ENCODE results near the gene ZNF512. TPM values are rescaled to one million over a fixed set of nuclear protein-coding genes. Genes with fewer than 3 reads are reported as not detected.

The ZNF512 gene
- total RNA-seq, 1 donor: 32.2 TPM

- no peak for TF ChIP-seq CTCF (IDR thresholded peaks at IDR 0.05; ENCODE audit: insufficient read depth, low read length)
- H3K4me3 ChIP-seq (ENCODE audit: low read depth, low read length): no peak overlapping the region
- no peak for DNase-seq (ENCODE audit: low read depth)
Measured at GRCh38 chr2:27652790-27653189, 69.9 kb downstream of the ZNF512 start.

GRCh38 chr2:27653397-27653796 is 70.6 kb downstream of the ZNF512 start:
- H3K4me3 ChIP-seq (ENCODE audit: low read depth, low read length): no peak overlapping the region
- TF ChIP-seq CTCF (IDR thresholded peaks at IDR 0.05; ENCODE audit: insufficient read depth, low read length): no peak
- DNase-seq (ENCODE audit: low read depth): no peak

DNA sequence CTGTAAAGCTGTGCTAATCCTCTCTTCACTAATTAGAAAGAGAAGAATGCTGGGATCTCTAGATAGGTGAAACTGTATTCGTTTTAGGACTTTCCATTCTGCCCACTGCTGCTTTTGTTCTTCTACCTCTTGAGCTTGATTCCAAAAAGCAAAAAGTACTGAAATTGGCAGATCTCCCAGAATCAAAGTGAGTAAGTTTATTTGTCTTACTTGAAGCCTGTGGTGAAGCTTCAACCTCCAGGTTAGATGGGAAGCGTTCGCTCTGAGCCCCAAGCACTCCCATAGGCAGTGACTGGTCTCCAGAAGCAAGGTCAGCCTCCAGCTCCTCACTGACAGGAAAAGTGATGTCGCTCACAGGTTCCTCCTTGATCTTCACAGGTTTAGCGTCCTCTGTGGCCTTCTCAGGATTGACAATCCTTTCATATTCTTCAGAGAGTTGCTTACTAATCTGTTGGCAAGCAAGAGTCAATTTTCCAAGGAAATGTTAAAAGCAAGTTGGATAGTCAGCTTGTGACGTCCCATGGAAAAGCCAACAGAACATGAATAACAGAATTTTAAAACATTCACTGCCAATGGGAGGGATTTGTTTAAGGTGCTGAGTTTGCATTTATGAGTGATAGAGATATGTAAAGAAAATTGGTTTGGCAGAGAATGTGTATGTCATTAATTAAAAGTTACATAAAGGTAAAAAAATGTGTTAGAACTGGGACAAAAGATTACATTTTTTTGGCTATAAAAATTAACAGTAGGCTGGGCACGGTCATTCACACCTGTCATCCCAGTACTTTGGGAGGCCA is 72.5 kb downstream of the ZNF512 start:
- no peak for TF ChIP-seq CTCF (IDR thresholded peaks at IDR 0.05; ENCODE audit: insufficient read depth, low read length)
- DNase-seq (ENCODE audit: low read depth): peak; percentile 70
- H3K4me3 ChIP-seq (ENCODE audit: low read depth, low read length): no peak overlapping the region

DNA sequence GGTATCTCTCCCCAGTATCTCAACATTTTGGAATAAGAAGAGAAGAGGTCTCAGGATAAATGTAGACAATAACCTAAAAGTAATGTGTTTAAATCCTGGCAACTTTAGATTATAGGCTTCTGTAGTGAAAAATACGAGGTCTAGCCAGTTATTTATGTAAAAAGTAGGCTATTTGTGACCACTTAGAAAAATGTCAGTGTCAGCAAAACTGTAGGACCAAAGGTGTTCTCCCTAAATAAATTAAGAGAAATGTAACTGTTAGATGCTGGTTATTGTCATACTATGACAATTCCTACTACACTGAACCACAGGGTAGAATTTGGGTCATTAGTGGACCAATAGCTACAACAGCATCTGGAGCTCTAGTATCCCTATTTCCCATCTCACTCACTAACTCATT is 78.5 kb downstream of the ZNF512 start:
- no peak overlapping the region for H3K4me3 ChIP-seq (ENCODE audit: low read depth, low read length)
- DNase-seq (ENCODE audit: low read depth): no peak
- no peak for TF ChIP-seq CTCF (IDR thresholded peaks at IDR 0.05; ENCODE audit: insufficient read depth, low read length)

GRCh38 chr2:27663285-27664153 is 80.7 kb downstream of the ZNF512 start, which contains the start of the genes SLC4A1AP and SUPT7L:
Gene SLC4A1AP, plus strand, starts transcription at chr2:27663889. Its CDS starts 26 bp downstream, at chr2:27663915.
Gene SUPT7L, minus strand, starts transcription at chr2:27663614. Its CDS starts 1,422 bp downstream, at chr2:27662192.
- H3K4me3 ChIP-seq (ENCODE audit: low read depth, low read length): peak within 1 kb of the TSS; percentile 82
- TF ChIP-seq CTCF (IDR thresholded peaks at IDR 0.05; ENCODE audit: insufficient read depth, low read length): no peak
- DNase-seq (ENCODE audit: low read depth): peak; percentile 93

DNA sequence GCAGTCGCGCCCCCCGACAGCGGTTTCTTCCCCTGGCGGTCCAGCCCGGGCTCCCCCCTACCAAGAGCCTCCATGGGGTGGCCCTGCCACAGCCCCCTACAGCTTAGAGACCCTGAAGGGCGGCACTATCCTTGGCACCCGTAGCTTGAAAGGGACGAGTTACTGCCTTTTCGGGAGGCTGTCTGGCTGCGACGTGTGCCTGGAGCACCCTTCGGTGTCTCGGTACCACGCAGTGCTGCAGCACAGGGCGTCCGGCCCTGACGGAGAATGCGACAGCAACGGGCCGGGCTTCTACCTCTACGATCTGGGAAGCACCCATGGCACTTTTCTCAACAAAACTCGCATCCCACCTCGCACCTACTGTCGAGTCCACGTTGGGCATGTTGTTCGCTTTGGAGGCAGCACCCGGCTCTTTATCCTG is 81.3 kb downstream of the ZNF512 start:
- TF ChIP-seq CTCF (IDR thresholded peaks at IDR 0.05; ENCODE audit: insufficient read depth, low read length): no peak
- H3K4me3 ChIP-seq (ENCODE audit: low read depth, low read length): peak overlapping the region; percentile 82
- DNase-seq (ENCODE audit: low read depth): no peak

Measured in fibroblast of the aortic adventitia (primary cell).